Activated CD8-positive, alpha-beta memory T cell treated with anti-CD3 and anti-CD28 coated beads for 1 hour (primary cell): ENCODE results near the gene C6orf136.

Experiments used
- DNase-seq, 2 donors: peaks; one replicate each; pipeline ENCODE4 v3.0.0-alpha.2; 2020; ENCODE audit warnings: low read depth in 1 of 2; ENCODE audit errors: extremely low read depth in 1 of 2

C6orf136 gene

GRCh38 chr6:30685157-30686008 is 38.5 kb downstream of the C6orf136 start:
- DNase-seq = no peak

DNA sequence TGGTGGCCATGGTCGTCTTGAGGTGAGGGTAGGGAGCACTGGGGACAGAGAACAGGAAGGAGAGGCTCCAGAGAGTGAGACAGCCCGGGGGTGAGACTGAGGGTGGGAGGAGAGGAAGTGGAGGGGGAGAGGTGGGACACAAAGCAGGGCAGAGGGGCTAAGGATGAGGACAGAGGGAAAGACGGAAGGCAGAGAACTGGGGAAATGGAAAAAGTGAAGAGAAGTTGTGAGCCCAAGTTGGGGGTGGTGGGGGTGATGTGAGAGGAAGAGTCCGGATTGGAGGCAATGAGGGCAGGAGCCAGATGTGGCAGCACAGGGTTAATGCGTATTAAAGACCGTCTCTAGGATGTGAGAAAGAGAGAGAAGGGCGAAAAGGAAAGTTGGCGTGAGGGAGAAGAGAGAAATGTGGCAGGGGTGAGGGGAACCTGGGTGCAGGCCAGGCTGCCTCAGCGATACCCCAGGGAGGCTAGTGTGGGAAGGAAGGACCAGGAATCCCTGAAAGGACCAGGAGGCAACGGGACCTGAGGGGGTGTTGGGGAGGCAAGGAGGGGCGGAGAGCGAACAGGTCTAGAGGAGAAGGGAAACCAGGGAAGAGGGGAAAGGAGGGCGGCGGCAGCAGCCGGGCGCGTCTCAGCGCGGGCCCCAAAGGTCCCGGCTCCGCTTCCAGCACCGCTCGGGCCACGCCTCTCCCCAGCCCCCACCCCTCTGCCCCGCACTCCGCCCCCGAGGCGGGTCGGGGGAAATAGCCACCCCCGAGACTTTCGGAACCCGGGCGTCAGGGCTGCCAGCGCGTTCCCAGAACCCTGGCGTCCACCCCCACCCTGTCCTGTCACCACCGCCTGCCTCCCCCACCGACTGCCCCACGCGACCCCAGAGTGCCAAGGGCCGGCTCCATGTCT is 39.3 kb downstream of the C6orf136 start, which contains the start of gene PPP1R18:
Gene PPP1R18 (minus strand): TSS at position 637 of the 899 bp plus-strand sequence. CDS start 627 bp downstream, at position 10.
- DNase-seq = peak; percentile 31 to 77

DNA sequence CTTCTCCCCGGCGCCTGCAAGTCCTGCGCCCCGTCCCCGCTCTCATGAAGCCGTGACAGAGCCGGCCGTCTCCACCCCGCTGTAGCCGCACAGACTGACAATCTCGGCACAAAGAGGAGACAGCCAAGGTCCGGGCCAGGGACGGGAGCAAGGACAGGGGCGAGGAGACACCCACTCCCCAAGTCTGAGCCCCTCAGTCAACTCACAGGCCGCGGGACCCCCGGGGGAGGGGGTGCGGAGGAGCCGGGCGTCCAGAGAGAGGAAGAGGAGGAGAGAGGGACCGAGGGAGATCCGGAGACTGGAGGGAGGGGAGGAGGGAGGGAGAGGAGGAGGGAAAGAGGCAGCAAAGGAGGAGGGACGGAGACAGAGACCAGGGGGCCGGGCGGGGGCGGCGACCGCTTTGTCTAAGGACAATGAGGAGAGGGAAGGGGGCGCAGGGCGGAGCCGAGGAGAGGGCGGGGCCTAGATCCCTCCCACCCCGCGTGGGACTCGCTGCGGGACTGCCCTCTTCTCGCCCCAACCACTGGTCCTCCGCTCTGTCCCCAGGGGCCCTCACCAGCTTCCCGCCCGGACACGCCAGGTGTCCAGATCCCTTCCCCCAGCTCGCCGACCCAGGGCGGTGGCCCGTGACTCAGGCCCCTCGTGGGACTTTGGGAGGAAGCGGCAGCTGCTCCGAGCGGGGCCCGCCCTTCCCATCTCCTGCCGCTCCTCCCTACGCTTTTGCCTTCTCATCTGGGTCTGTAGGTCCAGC is 40.1 kb downstream of the C6orf136 start:
- DNase-seq = peak in 1 of 2 donors; percentile 57

GRCh38 chr6:30687659-30688431 is 40.9 kb downstream of the C6orf136 start:
- DNase-seq = no peak

- no peak for DNase-seq
These were observed 41.6 kb downstream of the C6orf136 start for GRCh38 chr6:30688569-30688968.

DNA sequence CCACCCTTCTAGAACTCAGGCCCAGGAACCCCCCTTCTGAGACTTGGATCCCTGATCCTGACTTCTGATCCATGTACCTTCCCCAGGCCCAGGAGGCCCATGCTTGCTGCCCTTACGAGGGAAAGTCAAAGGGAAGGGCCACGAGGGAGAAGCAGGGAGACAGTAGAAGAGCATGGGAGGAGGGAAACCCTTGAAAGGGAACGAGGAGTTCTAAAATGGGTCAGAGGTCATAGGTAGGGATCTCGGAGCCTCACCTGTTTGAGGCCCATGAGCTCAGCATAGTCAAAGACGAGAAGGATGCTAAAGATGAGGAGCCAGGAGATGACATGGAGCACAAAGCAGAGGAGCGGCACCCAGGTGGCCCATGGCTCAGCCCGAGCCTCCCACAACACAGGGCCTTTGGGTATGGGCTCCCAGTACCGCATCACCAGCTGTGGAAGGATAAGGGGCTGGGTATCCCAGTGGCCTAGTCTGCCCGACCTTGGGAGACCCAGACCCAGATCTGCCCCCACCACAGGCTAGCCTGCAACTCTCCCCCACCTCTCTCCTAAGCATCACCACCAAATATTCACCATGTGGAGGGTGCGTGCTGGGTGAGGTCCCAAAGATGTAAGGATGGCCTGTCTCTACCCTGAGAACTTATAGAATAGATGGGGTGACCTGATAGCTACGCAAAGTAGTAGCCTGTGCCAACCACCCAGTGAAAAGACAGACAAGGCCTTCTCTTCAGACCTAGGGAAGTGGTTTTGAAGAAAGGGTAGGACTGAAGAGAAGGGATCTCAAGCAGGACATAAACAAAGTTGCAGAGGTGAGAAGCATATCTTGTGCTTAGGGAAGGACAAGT is 42.3 kb downstream of the C6orf136 start:
- DNase-seq = no peak

GRCh38 chr6:30689985-30690384 is 43.1 kb downstream of the C6orf136 start:
- DNase-seq = no peak

GRCh38 chr6:30690403-30691207 is 43.7 kb downstream of the C6orf136 start, which contains the start of gene NRM:
Gene NRM (minus strand): TSS chr6:30690984. CDS start chr6:30690974, 10 bp downstream.
- DNase-seq = peak in 1 of 2 donors; percentile 55

GRCh38 chr6:30691208-30691847 is 44.4 kb downstream of the C6orf136 start:
- no peak for DNase-seq

DNA sequence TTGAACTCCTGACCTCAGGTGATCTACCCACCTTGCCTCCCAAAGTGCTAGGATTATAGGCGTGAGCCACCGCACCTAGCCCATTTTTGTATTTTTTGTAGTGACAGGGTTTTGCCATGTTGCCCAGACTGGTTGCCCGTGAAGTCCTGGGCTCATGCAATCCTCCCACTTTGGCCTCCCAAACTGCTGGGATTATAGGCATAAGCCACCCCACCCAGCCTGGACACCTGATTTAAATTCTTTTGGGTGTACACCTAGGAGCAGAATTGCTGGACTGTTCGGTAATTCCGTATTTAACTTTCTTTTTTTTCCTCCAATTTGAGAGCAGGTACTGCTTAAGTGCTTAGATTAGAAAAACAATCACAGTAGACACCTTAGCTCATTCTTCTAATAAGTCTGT is 49.5 kb downstream of the C6orf136 start:
- no peak for DNase-seq

GRCh38 chr6:30700340-30700739 is 53.4 kb downstream of the C6orf136 start:
- no peak for DNase-seq
